ENCODE measurements around the gene CFAP97D1. TPM values are rescaled to one million over a fixed set of nuclear protein-coding genes. Genes with fewer than 3 reads are reported as not detected.

CFAP97D1 gene
- total and polyA plus RNA-seq, 10 of the 15 experiments (the other 5 are each of a cell fraction or from before 2014, with no cell fraction given), result 0.13 TPM; not detected in 9

DNA sequence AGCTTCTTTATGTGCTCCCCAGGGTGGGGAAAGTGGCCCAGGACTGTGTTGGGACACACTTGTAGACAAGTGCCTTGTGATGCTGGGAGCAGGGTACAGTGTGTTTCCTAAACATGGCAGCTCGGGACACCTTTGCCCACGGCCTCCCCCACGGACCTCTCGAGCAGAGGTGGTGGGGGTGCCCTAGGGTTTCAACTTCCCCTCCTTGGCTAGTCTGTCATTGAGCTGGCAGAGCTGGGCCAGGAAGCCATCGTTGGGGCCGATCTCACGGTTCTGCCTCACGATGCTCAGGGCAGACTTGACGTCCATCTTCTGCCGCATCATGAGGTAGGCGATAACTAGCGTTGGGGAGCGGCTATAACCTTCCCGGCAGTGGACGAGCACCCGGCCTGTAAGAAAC lies 10.8 kb upstream of the CFAP97D1 start (continued):
- TF ChIP-seq GABPA (IDR thresholded peaks at IDR 0.05; ENCODE audit: low read depth) (no peak), HCFC1 (IDR thresholded peaks at IDR 0.05; ENCODE audit: low read length) (no peak), EP300 (IDR thresholded peaks at IDR 0.05; ENCODE audit: borderline replicate concordance in 1 of 2, control insufficient read depth in 1 of 2, low read depth in 2 of 2, low read length in 2 of 2) (no peak), NFYA (IDR thresholded peaks at IDR 0.05; ENCODE audit: borderline replicate concordance, low read depth, low read length) (no peak), NR2C1 (IDR thresholded peaks at IDR 0.05) (no peak)
- TF ChIP-seq, protein P1, sequence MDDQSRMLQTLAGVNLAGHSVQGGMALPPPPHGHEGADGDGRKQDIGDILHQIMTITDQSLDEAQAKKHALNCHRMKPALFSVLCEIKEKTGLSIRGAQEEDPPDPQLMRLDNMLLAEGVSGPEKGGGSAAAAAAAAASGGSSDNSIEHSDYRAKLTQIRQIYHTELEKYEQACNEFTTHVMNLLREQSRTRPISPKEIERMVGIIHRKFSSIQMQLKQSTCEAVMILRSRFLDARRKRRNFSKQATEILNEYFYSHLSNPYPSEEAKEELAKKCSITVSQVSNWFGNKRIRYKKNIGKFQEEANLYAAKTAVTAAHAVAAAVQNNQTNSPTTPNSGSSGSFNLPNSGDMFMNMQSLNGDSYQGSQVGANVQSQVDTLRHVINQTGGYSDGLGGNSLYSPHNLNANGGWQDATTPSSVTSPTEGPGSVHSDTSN (IDR thresholded peaks at IDR 0.05; ENCODE audit: insufficient replicate concordance, low read depth, low read length), result no peak
- TF ChIP-seq, protein P2, sequence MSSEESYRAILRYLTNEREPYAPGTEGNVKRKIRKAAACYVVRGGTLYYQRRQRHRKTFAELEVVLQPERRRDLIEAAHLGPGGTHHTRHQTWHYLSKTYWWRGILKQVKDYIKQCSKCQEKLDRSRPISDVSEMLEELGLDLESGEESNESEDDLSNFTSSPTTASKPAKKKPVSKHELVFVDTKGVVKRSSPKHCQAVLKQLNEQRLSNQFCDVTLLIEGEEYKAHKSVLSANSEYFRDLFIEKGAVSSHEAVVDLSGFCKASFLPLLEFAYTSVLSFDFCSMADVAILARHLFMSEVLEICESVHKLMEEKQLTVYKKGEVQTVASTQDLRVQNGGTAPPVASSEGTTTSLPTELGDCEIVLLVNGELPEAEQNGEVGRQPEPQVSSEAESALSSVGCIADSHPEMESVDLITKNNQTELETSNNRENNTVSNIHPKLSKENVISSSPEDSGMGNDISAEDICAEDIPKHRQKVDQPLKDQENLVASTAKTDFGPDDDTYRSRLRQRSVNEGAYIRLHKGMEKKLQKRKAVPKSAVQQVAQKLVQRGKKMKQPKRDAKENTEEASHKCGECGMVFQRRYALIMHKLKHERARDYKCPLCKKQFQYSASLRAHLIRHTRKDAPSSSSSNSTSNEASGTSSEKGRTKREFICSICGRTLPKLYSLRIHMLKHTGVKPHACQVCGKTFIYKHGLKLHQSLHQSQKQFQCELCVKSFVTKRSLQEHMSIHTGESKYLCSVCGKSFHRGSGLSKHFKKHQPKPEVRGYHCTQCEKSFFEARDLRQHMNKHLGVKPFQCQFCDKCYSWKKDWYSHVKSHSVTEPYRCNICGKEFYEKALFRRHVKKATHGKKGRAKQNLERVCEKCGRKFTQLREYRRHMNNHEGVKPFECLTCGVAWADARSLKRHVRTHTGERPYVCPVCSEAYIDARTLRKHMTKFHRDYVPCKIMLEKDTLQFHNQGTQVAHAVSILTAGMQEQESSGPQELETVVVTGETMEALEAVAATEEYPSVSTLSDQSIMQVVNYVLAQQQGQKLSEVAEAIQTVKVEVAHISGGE (CRISPR knock-in tag; IDR thresholded peaks at IDR 0.05), result no peak

DNA sequence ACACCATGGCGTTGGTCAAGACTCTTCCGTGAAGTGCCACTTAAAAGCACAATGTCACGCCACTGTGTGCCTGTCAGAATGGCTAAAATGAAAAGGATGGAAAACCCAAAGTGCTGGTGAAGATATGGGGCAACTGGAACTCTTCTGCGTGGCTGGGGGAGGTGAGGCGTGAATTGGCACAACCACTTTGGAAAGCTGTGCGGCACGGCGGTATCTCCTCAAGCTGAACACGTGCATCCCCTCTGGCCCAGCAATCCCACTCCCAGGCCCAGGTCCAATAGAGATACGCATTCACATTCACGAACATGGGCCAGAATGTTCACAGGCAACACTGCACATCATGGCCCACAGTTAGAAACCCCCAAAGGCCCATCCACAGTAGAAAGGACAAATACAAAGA lies 10.4 kb upstream of the CFAP97D1 start:
- CTCF ChIA-PET, result interaction anchor here (0.8 kb wide), 1 partner anchor 9 kb away, joined by 4 read pairs; no protein-coding TSS in a partner anchor
- in situ Hi-C loops (cut with MboI), result no loop called here
- WGBS (ENCODE audit: insufficient coverage, insufficient replicate concordance, low lambda C conversion rate, missing lambda C conversion rate), result 98% methylated on average over 11 of the region's 11 CpGs
- no peak for TF ChIP-seq ZNF274 (IDR thresholded peaks at IDR 0.05; ENCODE audit: insufficient read depth, insufficient read length)
- TF ChIP-seq NFYB (IDR thresholded peaks at IDR 0.05; ENCODE audit: insufficient read depth, low read depth, low read length), result no peak
- TF ChIP-seq TAF1 (IDR thresholded peaks at IDR 0.05; ENCODE audit: borderline replicate concordance, low read depth, low read length), result no peak
- no peak for TF ChIP-seq KLF5 (IDR thresholded peaks at IDR 0.05; ENCODE audit: partially characterized antibody)
- TF ChIP-seq TCF12 (IDR thresholded peaks at IDR 0.05; ENCODE audit: low read depth, low read length), result no peak
- no peak for TF ChIP-seq BRCA1 (IDR thresholded peaks at IDR 0.05; ENCODE audit: low read depth, low read length)
- TF ChIP-seq MXI1 (IDR thresholded peaks at IDR 0.05; ENCODE audit: low read depth, low read length), result no peak
- no peak for TF ChIP-seq SMC3 (IDR thresholded peaks at IDR 0.05; ENCODE audit: borderline replicate concordance, low read length)
- TF ChIP-seq ZZZ3 (IDR thresholded peaks at IDR 0.05; ENCODE audit: control insufficient read depth, insufficient read length, low read depth), result no peak
- TF ChIP-seq CREB1 (IDR thresholded peaks at IDR 0.05; ENCODE audit: low read depth), result no peak
- no peak for TF ChIP-seq MEF2A (IDR thresholded peaks at IDR 0.05; ENCODE audit: insufficient read depth, low read depth, low read length)

More for the DNA sequence above, 10.4 kb upstream of the CFAP97D1 start:
- Histone ChIP-seq H3K9ac (ENCODE audit: control insufficient read depth, insufficient read depth, low read length) (no peak overlapping the region), H4K20me1 (ENCODE audit: control insufficient read depth, insufficient read depth) (no peaks in the 10 kb centered on the region), H3K4me3 (no peak overlapping the region), H3K9me3 (replicated peaks; ENCODE audit: control insufficient read depth, insufficient read depth, low read length) (no peaks in the 10 kb centered on the region), H2AFZ (ENCODE audit: control insufficient read depth, low read depth, low read length) (no peak overlapping the region), H3K27me3 (replicated peaks in 1 of 2; ENCODE audit: control insufficient read depth in 2 of 2, insufficient read depth in 2 of 2, low read length in 1 of 2) (no peaks in the 10 kb centered on the region; a peak in 1 of 4 replicates), H3K4me2 (ENCODE audit: control insufficient read depth, insufficient read depth) (no peak overlapping the region), H3K4me1 (ENCODE audit: control insufficient read depth, insufficient read depth, low read length) (peaks cover 7% of the 10 kb centered on the region), H3K27ac (ENCODE audit: control insufficient read depth, insufficient read depth) (no peak overlapping the region), H3K36me3 (ENCODE audit: control insufficient read depth in 2 of 2, insufficient read depth in 2 of 2, low read length in 1 of 2) (no peaks in the 10 kb centered on the region; a peak in 1 of 4 replicates), H3K79me2 (ENCODE audit: control insufficient read depth, insufficient read depth, low read length) (no peaks in the 10 kb centered on the region)
- ChIA-PET POLR2A (interaction anchor here (0.5 kb wide), 1 partner anchor 720 kb away, joined by 3 read pairs; no protein-coding TSS in a partner anchor), SMC1A (ENCODE audit: uncharacterized antibody, unreplicated experiment) (interaction anchor here (0.5 kb wide), 1 partner anchor 787 kb away, joined by 3 read pairs; no protein-coding TSS in a partner anchor), RAD21 (ENCODE audit: unreplicated experiment) (no interaction called here)
- no TSS peak for BruUV-seq (replicated peaks)
- ATAC-seq (no peak), FAIRE-seq (no peak), DNase-seq (ENCODE audit: low read depth, low spot score) (no peak)
- intact Hi-C loops (cut with micrococcal nuclease; ENCODE audit: unreplicated experiment), result no loop called here

Data from GM12878 (cell line).